H1 (cell line): Measurements from ENCODE around the gene ANKIB1. TPM values are rescaled to one million over a fixed set of nuclear protein-coding genes. Genes with fewer than 3 reads are reported as not detected.

Experiments used
- CEBPB ChIP-seq: IDR thresholded peaks from 2 replicates; pipeline ENCODE4 v1.6.1; 2012; ENCODE audit warnings: low read depth, low read length
- CREB1 ChIP-seq: IDR thresholded peaks from 2 replicates; pipeline ENCODE4 v1.6.1; 2012; ENCODE audit warnings: inconsistent platforms
- KDM5A ChIP-seq: fragments of 200-600 bp; IDR thresholded peaks from 2 replicates; pipeline ENCODE4 v1.7.1; 2012; ENCODE audit warnings: mild to moderate bottlenecking, low read length, inconsistent platforms, mixed read lengths
- MAX ChIP-seq: IDR thresholded peaks from 2 replicates; pipeline ENCODE4 v1.6.1; 2012; ENCODE audit warnings: inconsistent platforms
- NANOG ChIP-seq: IDR thresholded peaks from 2 replicates; pipeline ENCODE4 v1.6.1; 2011; ENCODE audit warnings: low read length, low read depth, mild to moderate bottlenecking, inconsistent platforms; ENCODE audit not compliant: insufficient read depth, poor library complexity, severe bottlenecking
- SIRT6 ChIP-seq: IDR thresholded peaks from one replicate; pipeline ENCODE4 v1.7.1; 2012; ENCODE audit warnings: low read length, inconsistent platforms
- TCF12 ChIP-seq: IDR thresholded peaks from 2 replicates; pipeline ENCODE4 v1.6.1; 2011; ENCODE audit warnings: low read depth, mild to moderate bottlenecking, low read length
- polyA plus RNA-seq, 7 experiments: library from polyadenylated mRNA; depleted of rRNA in 3 of 7; stranded (reverse) in 5 of 7; unstranded in 2 of 7; fragments of >200 nt in 5 of 7; fragments of 200-250 nt in 2 of 7; gene quantifications; 1 replicate in 5 of 7; 2 replicates in 1 of 7; 4 replicates in 1 of 7; pipeline versions ENCODE4 v1.2.1 to v1.2.3, GENCODE V29; 2011 to 2013; ENCODE audit warnings: missing spikeins in 2 of 7, mixed read lengths in 2 of 7
- total RNA-seq: library from RNA; stranded (reverse); fragmentation: NEBNext Ultra II Directional; extraction: Animal tissue kit (Norgen Biotek cat#: 25700); gene quantifications from 2 replicates; pipeline ENCODE4 v1.2.1, GENCODE V29; 2021

The ANKIB1 gene
- total and polyA plus RNA-seq, 2 of the 8 experiments (the other 6 are each of a cell fraction or from before 2014, with no cell fraction given), result 19.2 to 43.0 TPM

- TF ChIP-seq NANOG (no peak), CREB1 (no peak), SIRT6 (no peak), CEBPB (no peak), KDM5A (no peak), MAX (no peak), TCF12 (no peak)
- TF ChIP-seq, all 59 proteins: peak for 0
Measured at GRCh38 chr7:92368741-92369140, 123.0 kb downstream of the ANKIB1 start (continued).
